HFF-Myc (cell line): ENCODE measurements around the gene CPN1.

Experiments used
- DNase-seq: peaks from one replicate; pipeline ENCODE4 v3.0.0-alpha.2; 2011; ENCODE audit warnings: low read depth; ENCODE audit errors: extremely low read depth
- H3K4me3 ChIP-seq: replicated peaks from 2 replicates; pipeline ENCODE4 v1.5.1; 2011; ENCODE audit warnings: low read depth, mild to moderate bottlenecking, control low read depth, low read length
- CTCF ChIP-seq: IDR thresholded peaks from 2 replicates; pipeline ENCODE4 v1.5.1; 2012; ENCODE audit warnings: mild to moderate bottlenecking, low read depth, low read length, control low read depth; ENCODE audit errors: missing control alignments

Gene CPN1

DNA sequence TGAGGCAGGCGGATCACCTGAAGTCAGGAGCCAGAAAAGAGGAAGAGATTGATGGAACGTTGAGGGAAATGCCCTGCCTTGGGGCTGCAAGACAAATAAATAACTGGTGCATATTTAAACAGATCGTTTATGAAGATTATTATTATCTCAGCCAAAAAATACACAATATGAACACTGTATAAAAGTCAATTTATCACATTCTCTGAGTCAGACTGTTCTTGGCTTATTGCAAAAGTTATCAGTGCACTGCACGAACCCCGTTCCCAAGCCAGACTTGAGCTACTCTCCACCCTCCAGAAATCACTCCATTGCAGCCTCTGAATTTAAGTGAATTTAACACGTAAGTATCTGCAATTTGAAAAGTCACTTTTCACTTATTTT lies 73.5 kb downstream of the CPN1 start:
- no peak for TF ChIP-seq CTCF
- no peak for DNase-seq
- peak overlapping the region; percentile 95 for H3K4me3 ChIP-seq

DNA sequence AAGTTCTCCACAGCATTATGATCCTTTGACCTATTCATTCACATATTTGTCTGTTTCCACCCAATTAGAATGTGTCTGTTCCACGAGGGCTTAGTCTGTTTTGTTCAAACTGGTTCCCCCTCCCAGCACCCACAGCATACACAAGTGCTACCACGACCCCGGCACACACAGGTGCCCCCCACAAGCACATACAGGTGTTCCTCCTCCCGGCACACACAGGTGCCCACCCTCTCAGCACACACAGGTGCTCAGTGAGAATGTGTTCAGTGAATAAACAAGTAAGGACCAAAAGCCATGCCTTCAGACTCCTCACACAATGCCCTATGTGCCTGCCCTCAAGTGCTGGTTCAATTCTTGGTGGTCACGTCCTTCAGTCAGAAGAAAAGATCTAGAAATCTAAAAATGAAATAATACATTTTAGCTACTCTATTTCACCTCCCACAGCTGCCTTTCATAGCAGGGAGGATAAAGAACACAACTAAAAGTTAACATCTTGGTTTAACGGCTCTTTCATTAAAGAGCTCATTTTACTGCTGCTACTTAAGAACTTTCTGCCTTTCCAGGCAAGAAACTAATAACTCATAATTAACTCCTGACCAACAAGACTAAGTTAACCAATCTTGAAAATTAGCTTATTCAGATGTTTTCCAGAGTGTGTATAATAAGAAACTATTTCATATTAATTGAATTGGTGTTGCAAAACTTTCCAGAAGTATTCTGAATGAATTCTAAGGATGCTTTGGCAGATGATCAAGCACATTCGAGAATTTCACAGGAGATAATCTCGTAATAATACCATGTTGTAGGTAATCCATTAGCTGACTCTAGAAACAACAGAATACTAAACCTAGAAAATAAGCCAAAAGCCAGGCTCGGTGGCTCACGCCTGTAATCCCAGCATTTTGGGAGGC lies 74.2 kb downstream of the CPN1 start:
- DNase-seq = no peak
- peak overlapping the region; percentile 95 for H3K4me3 ChIP-seq
- no peak for TF ChIP-seq CTCF

DNA sequence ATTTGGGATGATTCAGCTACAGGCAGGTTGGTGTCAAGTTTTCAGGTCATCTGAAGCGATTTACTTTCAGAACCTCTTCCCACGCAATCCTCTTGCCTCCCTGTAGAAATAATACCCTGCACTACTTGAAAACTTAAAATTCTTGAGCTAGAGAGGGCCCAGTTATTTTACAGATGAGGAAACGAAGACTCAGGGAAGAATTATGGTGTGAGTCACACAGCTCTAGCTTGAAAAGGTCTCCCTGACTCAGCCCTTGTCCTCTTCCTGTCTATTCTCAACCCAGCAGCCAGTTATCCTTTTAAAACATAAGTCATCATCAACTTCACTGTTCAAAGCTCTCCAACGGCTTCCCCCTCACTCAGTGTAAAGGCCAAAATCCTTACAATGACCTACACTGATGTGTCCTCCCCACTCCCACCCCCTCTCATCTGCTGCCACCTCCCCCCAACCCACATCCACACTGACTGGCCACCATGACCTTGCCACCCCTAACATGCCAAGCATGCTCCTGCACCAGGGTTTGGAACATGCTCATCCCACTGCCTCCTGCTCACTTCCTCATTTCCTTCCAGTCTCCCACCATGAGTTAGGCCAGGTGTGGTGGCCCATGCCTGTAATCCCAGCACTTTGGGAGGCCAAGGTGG lies 75.3 kb downstream of the CPN1 start:
- no peak for TF ChIP-seq CTCF
- H3K4me3 ChIP-seq = peak overlapping the region; percentile 95
- peak; percentile 91 for DNase-seq

GRCh38 chr10:100004805-100005510 lies 76.7 kb downstream of the CPN1 start:
- DNase-seq = no peak
- H3K4me3 ChIP-seq = peak overlapping the region; percentile 95
- TF ChIP-seq CTCF = no peak

DNA sequence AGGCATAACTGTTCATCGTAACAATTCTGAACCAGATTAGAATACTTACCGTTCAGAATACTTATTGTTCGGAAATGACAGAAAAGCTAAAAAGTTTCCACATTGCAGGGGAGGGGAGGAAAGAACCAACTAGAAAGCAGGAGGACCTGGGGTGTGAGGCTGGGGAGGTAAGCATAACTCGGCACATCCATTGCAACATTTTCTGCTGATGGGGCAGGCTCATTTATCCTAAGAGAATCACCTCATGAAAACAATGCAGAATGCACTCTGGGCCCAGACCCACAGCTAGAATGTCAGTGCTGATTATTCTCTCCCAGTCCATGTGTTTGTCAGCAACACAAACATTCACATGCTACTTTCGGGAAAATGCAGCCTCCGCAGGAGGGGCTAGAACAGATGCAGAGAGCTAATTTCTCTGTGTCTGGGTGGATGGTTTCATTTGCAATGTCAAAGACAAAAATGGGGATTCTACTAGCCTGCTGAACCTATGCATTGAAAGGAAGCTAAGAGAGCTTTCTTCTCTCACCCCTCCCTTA lies 81.5 kb downstream of the CPN1 start:
- no peak for DNase-seq
- H3K4me3 ChIP-seq = no peak overlapping the region
- no peak for TF ChIP-seq CTCF

DNA sequence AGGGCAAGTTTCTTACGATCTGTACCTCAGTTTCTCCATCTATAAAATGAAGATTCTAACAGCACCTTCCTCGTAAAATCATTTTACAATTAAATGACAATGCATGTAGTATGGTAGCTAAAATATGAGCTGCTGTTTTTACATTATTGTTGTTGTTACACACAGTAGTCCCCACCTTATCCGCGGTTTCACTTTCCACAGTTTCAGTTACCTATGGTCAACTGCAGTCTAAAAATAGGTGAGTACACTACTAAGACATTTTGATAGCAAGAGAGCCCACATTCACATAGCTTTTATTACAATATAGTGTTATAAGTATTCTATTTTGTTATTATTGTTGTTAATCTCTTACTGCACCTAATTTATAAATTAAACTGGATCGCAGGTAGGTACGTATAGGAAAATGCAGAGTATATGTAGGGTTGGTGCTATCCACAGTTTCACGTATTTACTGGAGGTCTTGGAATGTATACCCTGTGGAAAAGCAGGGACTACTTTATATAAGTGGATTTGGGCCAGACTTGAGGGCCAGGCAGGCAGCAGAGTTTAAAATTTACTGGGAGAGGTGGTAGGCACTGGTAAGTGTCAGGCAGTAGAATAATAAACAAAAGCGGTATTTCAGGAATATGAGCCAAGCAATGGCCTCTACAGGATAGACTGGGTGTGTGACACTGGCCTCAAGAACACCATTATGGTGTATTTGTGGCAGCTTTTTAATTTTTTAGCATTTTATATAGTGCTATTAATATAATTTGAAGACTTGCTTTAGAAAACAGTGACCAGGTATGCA lies 82.2 kb downstream of the CPN1 start:
- no peak for DNase-seq
- no peak overlapping the region for H3K4me3 ChIP-seq
- no peak for TF ChIP-seq CTCF
